B cell (primary cell): ENCODE results near the gene DOK7. TPM values are rescaled to one million over a fixed set of nuclear protein-coding genes. Genes with fewer than 3 reads are reported as not detected.

ENCODE experiments used
- ATAC-seq: fragments of 200-7000 bp; cut with Tn5 transposase; one replicate; pipeline ENCODE4 v1.10.0; 2021; ENCODE audit warnings: low read depth, mild to moderate bottlenecking, moderate number of reproducible peaks, moderate library complexity
- CTCF ChIA-PET: fragments of 350-600 bp; sonication (Branson Sonifier 250); formaldehyde crosslinking; loops from one replicate; lab custom pipeline; 2021; ENCODE audit warnings: antibody characterized with exemption, inconsistent platforms; lab: Charles Lee
- POLR2A ChIA-PET: fragments of 350-600 bp; sonication (Branson Sonifier 250); formaldehyde crosslinking; loops from one replicate; lab custom pipeline; 2021; ENCODE audit warnings: antibody characterized with exemption; lab: Charles Lee
- DNase-seq: peaks from one replicate; pipeline ENCODE4 v3.0.0; 2013
- H2AFZ ChIP-seq: 2 replicates; pipeline ENCODE4 v1.6.1; 2012; ENCODE audit warnings: mild to moderate bottlenecking, low read depth, low read length; ENCODE audit not compliant: insufficient read depth, poor library complexity, severe bottlenecking
- H3K27ac ChIP-seq, 2 donors: 1 replicate in 1 of 2; 2 replicates in 1 of 2; pipeline ENCODE4 v1.5.1; 2012 to 2013; ENCODE audit warnings: low read length in 2 of 2, mild to moderate bottlenecking in 2 of 2, moderate library complexity in 1 of 2
- H3K27me3 ChIP-seq, 4 experiments: fragments of 200-600 bp in 1 of 4; sonication (generic) in 1 of 4; replicated peaks in 1 of 4; 1 replicate in 2 of 4; 2 replicates in 2 of 4; pipeline versions ENCODE4 v1.6.1 to v1.7.0; 2013 to 2016; ENCODE audit warnings: low read length in 3 of 4, mild to moderate bottlenecking in 2 of 4, mixed read lengths in 1 of 4, moderate library complexity in 1 of 4; ENCODE audit not compliant: insufficient read depth in 4 of 4, control insufficient read depth in 3 of 4; ENCODE audit errors: control extremely low read depth in 1 of 4
- H3K36me3 ChIP-seq, 2 experiments: replicated peaks in 1 of 2; 1 replicate in 1 of 2; 2 replicates in 1 of 2; pipeline versions ENCODE4 v1.6.1 to v1.7.1; 2013; ENCODE audit warnings: low read length in 1 of 2; ENCODE audit not compliant: insufficient read depth in 2 of 2, control insufficient read depth in 1 of 2; ENCODE audit errors: control extremely low read depth in 1 of 2, extremely low read depth in 1 of 2
- H3K4me1 ChIP-seq, 2 donors: fragments of 200-600 bp in 1 of 2; sonication (generic) in 1 of 2; 1 replicate in 1 of 2; 2 replicates in 1 of 2; pipeline versions ENCODE4 v1.5.1 to v1.6.1; 2013 to 2017; ENCODE audit warnings: low read length in 2 of 2; ENCODE audit not compliant: control insufficient read depth in 2 of 2, insufficient read depth in 2 of 2
- H3K4me2 ChIP-seq: replicated peaks from 2 replicates; pipeline ENCODE3; 2012; ENCODE audit warnings: mild to moderate bottlenecking, low read depth, low read length; ENCODE audit not compliant: poor library complexity, severe bottlenecking
- H3K4me3 ChIP-seq, 5 experiments: fragments of 200-600 bp in 1 of 5; sonication (generic) in 1 of 5; 1 replicate in 3 of 5; 2 replicates in 2 of 5; pipeline versions ENCODE4 v1.5.1 to v1.7.0; 2011 to 2016; ENCODE audit warnings: low read length in 4 of 5, mild to moderate bottlenecking in 4 of 5, low read depth in 2 of 5, control low read depth in 1 of 5, moderate library complexity in 1 of 5; ENCODE audit not compliant: insufficient read depth in 1 of 5; ENCODE audit errors: control extremely low read depth in 1 of 5, extremely low read depth in 1 of 5
- H3K79me2 ChIP-seq: fragments of 200-600 bp; sonication (generic); one replicate; pipeline ENCODE4 v1.6.0; 2016; ENCODE audit warnings: low read length; ENCODE audit not compliant: control insufficient read depth, insufficient read depth
- H3K9ac ChIP-seq: fragments of 200-600 bp; sonication (generic); 2 replicates; pipeline ENCODE4 v1.6.1; 2017; ENCODE audit warnings: mild to moderate bottlenecking, low read length, moderate library complexity
- H3K9me3 ChIP-seq, 3 donors: one replicate each; pipeline versions ENCODE4 v1.6.1 to v1.7.1; 2013; ENCODE audit warnings: low read length in 2 of 3; ENCODE audit not compliant: control insufficient read depth in 2 of 3, insufficient read depth in 1 of 3; ENCODE audit errors: control extremely low read depth in 1 of 3
- H4K20me1 ChIP-seq: 2 replicates; pipeline ENCODE4 v1.6.0; 2012; ENCODE audit warnings: mild to moderate bottlenecking, low read length; ENCODE audit not compliant: insufficient read depth, control insufficient read depth, poor library complexity, severe bottlenecking
- H3K27ac Mint-ChIP-seq: one replicate; pipeline ENCODE4 v1.8.0; 2021; ENCODE audit warnings: mixed read lengths
- H3K27me3 Mint-ChIP-seq: one replicate; pipeline ENCODE4 v1.8.0; 2021; ENCODE audit warnings: mixed read lengths
- H3K4me1 Mint-ChIP-seq: one replicate; pipeline ENCODE4 v1.8.0; 2021; ENCODE audit warnings: mixed read lengths
- H3K4me3 Mint-ChIP-seq: one replicate; pipeline ENCODE4 v1.8.0; 2021; ENCODE audit warnings: mixed read lengths
- H3K9me3 Mint-ChIP-seq: one replicate; pipeline ENCODE4 v1.8.0; 2022; ENCODE audit warnings: mixed read lengths; ENCODE audit not compliant: insufficient read depth
- CTCF ChIP-seq: fragments of 200-600 bp; IDR thresholded peaks from one replicate; pipeline ENCODE4 v1.8.0; 2022; ENCODE audit warnings: antibody characterized with exemption, mild to moderate bottlenecking
- EZH2 ChIP-seq: IDR thresholded peaks from 2 replicates; pipeline ENCODE4 v1.6.1; 2012; ENCODE audit warnings: borderline replicate concordance, low read depth, mild to moderate bottlenecking, moderate library complexity, low read length; ENCODE audit not compliant: insufficient read depth, poor library complexity, severe bottlenecking
- WGBS: methylation state at CpG from one replicate; pipeline ENCODE4 v1.1.5; 2013; ENCODE audit warnings: missing lambda C conversion rate; ENCODE audit not compliant: insufficient coverage; 5-methylcytosine and 5-hydroxymethylcytosine counted together
- intact Hi-C: fragments of 100-400 bp; cut with micrococcal nuclease; formaldehyde crosslinking; loops from one replicate; pipeline ENCODE4 v1.10.0; 2022
- polyA plus RNA-seq: library from polyadenylated mRNA; depleted of rRNA; stranded (reverse); fragments of >200 nt; gene quantifications from 2 replicates; pipeline ENCODE4 v1.2.3, GENCODE V29; 2012
- total RNA-seq, 2 donors: library from RNA; stranded (reverse); fragments of 120-200 nt in 1 of 2; gene quantifications; 1 replicate in 1 of 2; 2 replicates in 1 of 2; pipeline versions ENCODE4 v1.2.3 to v1.2.4, GENCODE V29; 2013 to 2022

The DOK7 gene
- total and polyA plus RNA-seq, 2 donors (not counting 1 experiment from before 2014, with no cell fraction given): 24.1 to 24.8 TPM

GRCh38 chr4:3416270-3416669 lies 46.8 kb upstream of the DOK7 start:
- no peaks in the 10 kb centered on the region for H3K9me3 Mint-ChIP-seq

GRCh38 chr4:3416821-3417221 lies 46.3 kb upstream of the DOK7 start:
- Mint-ChIP-seq H3K27ac (no peak overlapping the region), H3K27me3 (no peaks in the 10 kb centered on the region), H3K9me3 (no peaks in the 10 kb centered on the region), H3K4me1 (peaks cover 9% of the 10 kb centered on the region), H3K4me3 (no peak overlapping the region)
- no peak overlapping the region for H3K27ac ChIP-seq
- no peak overlapping the region for H2AFZ ChIP-seq
- H3K36me3 ChIP-seq: no peaks in the 10 kb centered on the region
- H3K27me3 ChIP-seq: no peaks in the 10 kb centered on the region
- TF ChIP-seq EZH2 (no peak), CTCF (no peak)
- no peaks in the 10 kb centered on the region for H3K79me2 ChIP-seq
- ATAC-seq (no peak), DNase-seq (no peak)
- H3K4me3 ChIP-seq: no peak overlapping the region
- intact Hi-C loops: no loop called here
- no peak overlapping the region for H3K9ac ChIP-seq
- POLR2A ChIA-PET: no interaction called here
- peaks cover 3 to 7% of the 10 kb centered on the region in 2 donors for H3K4me1 ChIP-seq
- no peak overlapping the region for H3K4me2 ChIP-seq
- H4K20me1 ChIP-seq: no peaks in the 10 kb centered on the region
- H3K9me3 ChIP-seq: no peaks in the 10 kb centered on the region
- CTCF ChIA-PET: interaction anchor here (0.9 to 1.1 kb wide), 2 partner anchors 68 to 70 kb away, joined by 3 to 4 read pairs; no protein-coding TSS in a partner anchor
- WGBS: 96% methylated on average over 17 of the region's 17 CpGs

More at GRCh38 chr4:3416270-3416669, 46.8 kb upstream of the DOK7 start:
- H3K27me3 Mint-ChIP-seq: no peaks in the 10 kb centered on the region
- Histone ChIP-seq H3K36me3 (no peaks in the 10 kb centered on the region), H3K9me3 (no peaks in the 10 kb centered on the region), H3K27me3 (no peaks in the 10 kb centered on the region), H4K20me1 (no peaks in the 10 kb centered on the region), H3K4me2 (no peak overlapping the region), H3K4me3 (no peak overlapping the region), H2AFZ (no peak overlapping the region), H3K4me1 (peaks cover 3 to 7% of the 10 kb centered on the region in 2 donors), H3K27ac (no peak overlapping the region), H3K9ac (no peak overlapping the region), H3K79me2 (no peaks in the 10 kb centered on the region)
- WGBS: 94% methylated on average over 16 of the region's 18 CpGs
- intact Hi-C loops: no loop called here
- H3K27ac Mint-ChIP-seq: no peak overlapping the region
- CTCF ChIA-PET: no interaction called here
- DNase-seq (no peak), ATAC-seq (no peak)
- POLR2A ChIA-PET: no interaction called here
- TF ChIP-seq CTCF: no peak
- no peak for TF ChIP-seq EZH2
- H3K4me3 Mint-ChIP-seq: no peak overlapping the region
- peaks cover 9% of the 10 kb centered on the region for H3K4me1 Mint-ChIP-seq
